ENCODE results near the gene C6orf118. TPM values are rescaled to one million over a fixed set of nuclear protein-coding genes. Genes with fewer than 3 reads are reported as not detected.

The C6orf118 gene
- polyA plus RNA-seq = 1.7 and 3.3 TPM in 2 replicates

DNA sequence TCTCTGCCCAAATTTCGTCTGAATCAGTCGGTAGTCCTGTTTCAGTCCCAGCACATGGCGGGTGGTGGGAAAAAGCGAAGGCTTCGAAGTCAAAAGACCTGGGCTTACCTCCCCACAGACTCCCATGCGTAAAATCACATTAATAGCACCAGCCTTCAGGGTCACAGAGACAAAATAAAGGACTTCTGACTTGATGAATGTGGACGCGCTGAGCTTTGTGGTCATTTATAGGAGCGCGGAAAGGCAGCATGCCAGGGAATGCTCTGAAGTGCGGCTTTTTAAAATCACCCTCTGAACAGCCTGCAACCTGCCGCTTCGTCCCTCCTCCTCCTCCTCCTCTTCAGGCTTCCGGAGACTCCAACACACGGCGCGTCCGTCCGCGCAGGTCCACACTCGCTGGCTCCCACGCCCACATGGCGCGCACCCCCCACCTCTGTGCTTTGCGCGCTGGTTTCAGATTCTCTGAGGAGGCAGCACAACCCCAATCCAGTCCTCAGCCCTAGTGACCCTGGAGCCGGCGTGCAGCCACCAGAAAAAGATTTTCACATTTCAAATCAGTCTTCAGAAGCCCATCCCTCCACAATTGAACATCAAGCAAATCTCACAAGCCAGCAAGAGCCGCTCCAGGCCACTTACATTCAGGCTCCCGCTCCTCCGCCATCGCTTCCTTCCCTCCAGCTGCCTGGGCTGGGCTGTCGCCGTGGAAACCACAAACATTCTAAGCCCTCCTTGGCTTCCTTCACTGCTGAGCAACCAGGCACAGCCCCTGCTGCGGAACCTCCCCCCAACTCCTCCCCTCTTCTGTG, at the start of gene C6orf118:
Gene C6orf118, minus strand, starts transcription at position 680 of the 806 bp plus-strand sequence. Its CDS starts 19 bp downstream, at position 661.

